Natural killer cell (primary cell): ENCODE measurements around the gene LETM1. TPM values are rescaled to one million over a fixed set of nuclear protein-coding genes. Genes with fewer than 3 reads are reported as not detected.

ENCODE experiments used
- ATAC-seq, 3 donors: fragments of 150-1000 bp in 2 of 3; fragments of 200-7000 bp in 1 of 3; cut with Tn5 transposase; 1 replicate in 1 of 3; 2 replicates in 2 of 3; pipeline ENCODE4 v1.10.0; 2021; ENCODE audit warnings: mild to moderate bottlenecking in 2 of 3, moderate library complexity in 2 of 3
- DNase-seq, 2 donors: peaks; one replicate each; pipeline versions ENCODE4 v3.0.0 to v3.0.0-alpha.2; 2013 to 2021; ENCODE audit warnings: mixed read lengths in 1 of 2
- H3K27ac ChIP-seq: one replicate; pipeline ENCODE4 v1.5.1; 2013; ENCODE audit warnings: mild to moderate bottlenecking, low read length
- H3K27me3 ChIP-seq: one replicate; pipeline ENCODE4 v1.6.1; 2013; ENCODE audit warnings: low read length; ENCODE audit not compliant: control insufficient read depth, insufficient read depth
- H3K36me3 ChIP-seq: one replicate; pipeline ENCODE4 v1.6.1; 2013; ENCODE audit warnings: low read length; ENCODE audit not compliant: control insufficient read depth, insufficient read depth
- H3K4me1 ChIP-seq: one replicate; pipeline ENCODE4 v1.6.1; 2013; ENCODE audit warnings: low read length; ENCODE audit not compliant: control insufficient read depth, insufficient read depth
- H3K4me3 ChIP-seq: one replicate; pipeline ENCODE4 v1.5.1; 2013; ENCODE audit warnings: low read length
- H3K9me3 ChIP-seq: one replicate; pipeline ENCODE4 v1.6.1; 2013; ENCODE audit warnings: low read length; ENCODE audit not compliant: control insufficient read depth, insufficient read depth
- H3K27ac Mint-ChIP-seq, 2 donors: one replicate each; pipeline ENCODE4 v1.8.0; 2022; ENCODE audit warnings: mild to moderate bottlenecking in 2 of 2, mixed read lengths in 2 of 2, moderate library complexity in 1 of 2
- H3K27me3 Mint-ChIP-seq, 2 donors: one replicate each; pipeline ENCODE4 v1.8.0; 2022; ENCODE audit warnings: low read depth in 2 of 2, mixed read lengths in 2 of 2
- H3K36me3 Mint-ChIP-seq: one replicate; pipeline ENCODE4 v1.8.0; 2022; ENCODE audit warnings: mixed read lengths
- H3K4me1 Mint-ChIP-seq, 2 donors: one replicate each; pipeline ENCODE4 v1.8.0; 2022; ENCODE audit warnings: mixed read lengths in 2 of 2
- H3K4me3 Mint-ChIP-seq: one replicate; pipeline ENCODE4 v1.8.0; 2022; ENCODE audit warnings: mild to moderate bottlenecking, moderate library complexity, mixed read lengths
- H3K9me3 Mint-ChIP-seq, 2 donors: one replicate each; pipeline ENCODE4 v1.8.0; 2022; ENCODE audit warnings: mixed read lengths in 2 of 2
- WGBS: methylation state at CpG from one replicate; pipeline ENCODE4 v1.1.7; 2013; ENCODE audit warnings: missing lambda C conversion rate; ENCODE audit not compliant: insufficient coverage; 5-methylcytosine and 5-hydroxymethylcytosine counted together
- intact Hi-C: fragments of 100-400 bp; cut with micrococcal nuclease; formaldehyde crosslinking; loops from one replicate; pipeline ENCODE4 v1.14.2; 2022
- total RNA-seq, 4 donors: library from RNA; stranded (reverse); fragments of 120-200 nt in 1 of 4; gene quantifications; one replicate each; pipeline versions ENCODE4 v1.2.3 to v1.2.4, GENCODE V29; 2013 to 2022
- TF ChIP-seq, protein P1 (sequence below): fragments of 200-600 bp; IDR thresholded peaks from one replicate; pipeline ENCODE4 v1.8.0; 2022; ENCODE audit warnings: antibody characterized with exemption

Gene LETM1
- total RNA-seq, 3 donors from 2014 or later (not counting 1 experiment from before 2014, with no cell fraction given), result 40.4 to 56.5 (median 55.7) TPM

DNA sequence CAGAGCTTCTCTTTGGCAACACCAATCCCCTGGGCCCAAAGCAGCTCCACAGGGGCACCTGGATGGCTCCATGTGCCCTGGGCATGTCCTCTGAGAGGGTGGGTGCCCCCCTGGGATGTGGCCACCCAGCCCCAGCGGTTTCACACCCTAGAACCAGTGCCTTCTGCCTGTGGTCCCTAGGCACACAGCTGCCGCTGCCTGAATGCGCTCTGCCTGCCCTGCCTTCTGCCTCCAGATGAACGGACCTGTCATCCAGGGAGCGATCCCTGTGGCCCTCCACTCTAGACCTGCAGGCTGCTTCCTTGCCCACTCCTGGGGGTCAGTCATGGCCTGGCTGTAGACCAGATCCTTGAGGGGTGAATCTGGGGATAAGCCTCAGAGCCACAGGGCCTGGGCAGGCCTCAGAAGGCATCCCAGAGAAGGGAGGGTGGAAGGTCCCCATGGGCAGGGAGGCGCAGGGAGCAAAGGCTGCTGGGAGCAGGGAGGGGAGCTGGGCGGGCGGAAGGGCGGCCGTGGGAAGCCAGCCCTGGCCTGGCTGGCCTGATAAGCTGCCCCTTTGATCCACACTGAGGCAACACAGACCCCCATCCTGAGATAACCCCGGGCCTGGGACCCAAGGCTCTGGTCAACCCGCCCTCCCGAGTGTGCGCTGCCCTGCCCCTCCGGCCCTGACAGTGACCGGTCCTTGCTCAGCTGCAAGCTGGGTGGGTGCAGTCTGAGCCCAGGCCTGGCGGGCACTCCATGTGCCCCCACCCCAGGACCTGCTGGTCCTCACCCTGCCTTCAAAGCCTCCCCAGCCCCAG is 71.0 kb downstream of the LETM1 start:
- intact Hi-C loops, result no loop called here
- no peak for ATAC-seq
- H3K27me3 Mint-ChIP-seq, result no peaks in the 10 kb centered on the region

DNA sequence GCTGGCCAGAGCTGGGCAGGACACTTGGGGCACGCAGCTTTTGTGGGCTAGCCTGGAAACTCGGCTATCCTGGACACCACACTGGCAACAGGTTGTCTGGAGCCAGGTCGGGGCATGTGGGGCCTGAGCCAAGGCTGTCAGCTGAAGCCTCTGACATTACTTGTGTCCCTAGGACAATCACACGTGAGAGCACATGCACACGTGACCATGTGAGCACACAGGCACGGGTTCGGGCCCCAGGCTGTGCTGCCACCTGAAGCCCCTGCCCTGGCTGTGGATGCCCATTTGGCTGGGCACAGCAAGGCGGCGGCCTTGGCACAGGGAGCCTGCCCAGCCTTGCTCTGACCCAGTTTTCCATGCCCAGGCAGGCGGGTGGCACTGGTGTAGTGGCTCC is 71.6 kb downstream of the LETM1 start:
- WGBS, result 85% methylated on average over 10 of the region's 10 CpGs
- no peak overlapping the region for H3K4me3 ChIP-seq
- H3K36me3 ChIP-seq, result no peaks in the 10 kb centered on the region
- Mint-ChIP-seq H3K36me3 (no peaks in the 10 kb centered on the region), H3K4me3 (no peak overlapping the region), H3K27me3 (no peaks in the 10 kb centered on the region), H3K27ac (no peak overlapping the region), H3K4me1 (no peaks in the 10 kb centered on the region), H3K9me3 (no peaks in the 10 kb centered on the region)
- ATAC-seq, result no peak
- H3K27me3 ChIP-seq, result no peaks in the 10 kb centered on the region
- intact Hi-C loops, result no loop called here
- H3K4me1 ChIP-seq, result no peaks in the 10 kb centered on the region
- DNase-seq, result no peak
- TF ChIP-seq, protein P1, sequence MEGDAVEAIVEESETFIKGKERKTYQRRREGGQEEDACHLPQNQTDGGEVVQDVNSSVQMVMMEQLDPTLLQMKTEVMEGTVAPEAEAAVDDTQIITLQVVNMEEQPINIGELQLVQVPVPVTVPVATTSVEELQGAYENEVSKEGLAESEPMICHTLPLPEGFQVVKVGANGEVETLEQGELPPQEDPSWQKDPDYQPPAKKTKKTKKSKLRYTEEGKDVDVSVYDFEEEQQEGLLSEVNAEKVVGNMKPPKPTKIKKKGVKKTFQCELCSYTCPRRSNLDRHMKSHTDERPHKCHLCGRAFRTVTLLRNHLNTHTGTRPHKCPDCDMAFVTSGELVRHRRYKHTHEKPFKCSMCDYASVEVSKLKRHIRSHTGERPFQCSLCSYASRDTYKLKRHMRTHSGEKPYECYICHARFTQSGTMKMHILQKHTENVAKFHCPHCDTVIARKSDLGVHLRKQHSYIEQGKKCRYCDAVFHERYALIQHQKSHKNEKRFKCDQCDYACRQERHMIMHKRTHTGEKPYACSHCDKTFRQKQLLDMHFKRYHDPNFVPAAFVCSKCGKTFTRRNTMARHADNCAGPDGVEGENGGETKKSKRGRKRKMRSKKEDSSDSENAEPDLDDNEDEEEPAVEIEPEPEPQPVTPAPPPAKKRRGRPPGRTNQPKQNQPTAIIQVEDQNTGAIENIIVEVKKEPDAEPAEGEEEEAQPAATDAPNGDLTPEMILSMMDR, result no peak
- H3K9me3 ChIP-seq, result no peaks in the 10 kb centered on the region
- H3K27ac ChIP-seq, result no peak overlapping the region

More for the DNA sequence above, 71.0 kb downstream of the LETM1 start:
- H3K4me3 Mint-ChIP-seq, result no peak overlapping the region
- Histone ChIP-seq H3K36me3 (no peaks in the 10 kb centered on the region), H3K4me3 (no peak overlapping the region), H3K4me1 (no peaks in the 10 kb centered on the region), H3K27me3 (no peaks in the 10 kb centered on the region), H3K27ac (no peak overlapping the region), H3K9me3 (no peaks in the 10 kb centered on the region)
- no peak overlapping the region for H3K27ac Mint-ChIP-seq
- H3K36me3 Mint-ChIP-seq, result no peaks in the 10 kb centered on the region
- H3K9me3 Mint-ChIP-seq, result no peaks in the 10 kb centered on the region
- H3K4me1 Mint-ChIP-seq, result no peaks in the 10 kb centered on the region
- 86% methylated on average over 17 of the region's 17 CpGs for WGBS
- TF ChIP-seq, protein P1, result no peak
- no peak for DNase-seq

DNA sequence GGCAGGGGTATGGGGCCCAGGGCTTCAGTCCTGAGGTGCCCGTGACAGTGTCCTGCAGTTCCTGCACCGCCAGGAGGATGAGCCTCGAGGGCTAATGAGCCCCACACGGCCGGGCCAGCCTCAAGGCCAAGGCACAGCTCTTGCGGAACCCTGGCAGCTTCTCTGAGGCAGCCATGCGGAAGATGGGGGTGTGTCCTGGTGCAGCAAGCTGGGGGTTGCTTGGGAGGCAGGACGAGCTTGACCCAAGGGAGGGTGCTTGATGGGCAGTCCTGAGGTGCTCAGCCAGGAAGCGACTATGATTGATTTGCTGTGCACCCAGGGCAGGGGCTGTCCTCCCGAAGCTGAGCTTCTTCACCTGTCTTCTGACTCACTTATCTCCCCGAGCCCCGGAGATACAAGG is 72.0 kb downstream of the LETM1 start:
- Histone ChIP-seq H3K36me3 (no peaks in the 10 kb centered on the region), H3K4me3 (no peak overlapping the region), H3K4me1 (no peaks in the 10 kb centered on the region), H3K9me3 (no peaks in the 10 kb centered on the region), H3K27ac (no peak overlapping the region), H3K27me3 (no peaks in the 10 kb centered on the region)
- Mint-ChIP-seq H3K4me3 (no peak overlapping the region), H3K9me3 (no peaks in the 10 kb centered on the region), H3K27me3 (no peaks in the 10 kb centered on the region), H3K36me3 (no peaks in the 10 kb centered on the region), H3K27ac (no peak overlapping the region), H3K4me1 (no peaks in the 10 kb centered on the region)
- no peak for DNase-seq
- intact Hi-C loops, result no loop called here
- 89% methylated on average over 12 of the region's 12 CpGs for WGBS
- ATAC-seq, result no peak
- TF ChIP-seq, protein P1, result no peak

DNA sequence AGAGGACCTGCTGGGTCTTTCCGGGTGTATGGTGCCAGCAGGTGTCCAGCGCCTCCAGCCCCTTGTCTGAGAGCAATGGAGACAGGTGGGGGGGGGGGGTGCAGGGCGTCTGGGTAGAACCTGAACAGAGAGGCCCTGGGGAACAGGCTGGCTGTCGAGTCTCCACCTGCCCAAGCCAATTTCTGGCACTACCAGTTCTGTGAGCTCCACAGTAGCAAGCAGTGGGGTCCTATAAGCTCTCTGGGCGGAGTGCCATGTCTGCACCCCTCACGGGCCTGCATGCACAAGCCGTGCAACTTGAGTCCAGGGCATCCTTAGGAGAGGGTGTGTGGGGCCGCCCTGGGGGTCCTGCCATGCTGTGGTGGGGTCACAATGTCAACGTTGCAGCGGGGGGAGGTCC is 72.9 kb downstream of the LETM1 start:
- Mint-ChIP-seq H3K4me3 (no peak overlapping the region), H3K4me1 (no peaks in the 10 kb centered on the region), H3K36me3 (no peaks in the 10 kb centered on the region), H3K27me3 (no peaks in the 10 kb centered on the region), H3K9me3 (no peaks in the 10 kb centered on the region), H3K27ac (no peak overlapping the region)
- H3K4me1 ChIP-seq, result no peaks in the 10 kb centered on the region
- WGBS, result 80% methylated on average over 8 of the region's 10 CpGs
- TF ChIP-seq, protein P1, result no peak
- H3K9me3 ChIP-seq, result no peaks in the 10 kb centered on the region
- no peak overlapping the region for H3K27ac ChIP-seq
- intact Hi-C loops, result no loop called here
- H3K36me3 ChIP-seq, result no peaks in the 10 kb centered on the region
- ATAC-seq, result no peak
- DNase-seq, result no peak
- no peak overlapping the region for H3K4me3 ChIP-seq
- no peaks in the 10 kb centered on the region for H3K27me3 ChIP-seq
